A549 treated with ZK216348 at 1 μM for 4 hours (cell line): ENCODE measurements around the gene CEP350. TPM values are rescaled to one million over a fixed set of nuclear protein-coding genes. Genes with fewer than 3 reads are reported as not detected.

ENCODE experiments used
- total RNA-seq: library from RNA; stranded (reverse); fragments of 200-300 nt; extraction: Qiagen RNA extraction; gene quantifications from 5 replicates; pipeline ENCODE4 v1.2.3, GENCODE V29; 2022; ENCODE audit warnings: low read depth

The CEP350 gene
- 9.2 to 13.4 TPM (median 11.1 TPM) in 5 replicates for total RNA-seq

DNA sequence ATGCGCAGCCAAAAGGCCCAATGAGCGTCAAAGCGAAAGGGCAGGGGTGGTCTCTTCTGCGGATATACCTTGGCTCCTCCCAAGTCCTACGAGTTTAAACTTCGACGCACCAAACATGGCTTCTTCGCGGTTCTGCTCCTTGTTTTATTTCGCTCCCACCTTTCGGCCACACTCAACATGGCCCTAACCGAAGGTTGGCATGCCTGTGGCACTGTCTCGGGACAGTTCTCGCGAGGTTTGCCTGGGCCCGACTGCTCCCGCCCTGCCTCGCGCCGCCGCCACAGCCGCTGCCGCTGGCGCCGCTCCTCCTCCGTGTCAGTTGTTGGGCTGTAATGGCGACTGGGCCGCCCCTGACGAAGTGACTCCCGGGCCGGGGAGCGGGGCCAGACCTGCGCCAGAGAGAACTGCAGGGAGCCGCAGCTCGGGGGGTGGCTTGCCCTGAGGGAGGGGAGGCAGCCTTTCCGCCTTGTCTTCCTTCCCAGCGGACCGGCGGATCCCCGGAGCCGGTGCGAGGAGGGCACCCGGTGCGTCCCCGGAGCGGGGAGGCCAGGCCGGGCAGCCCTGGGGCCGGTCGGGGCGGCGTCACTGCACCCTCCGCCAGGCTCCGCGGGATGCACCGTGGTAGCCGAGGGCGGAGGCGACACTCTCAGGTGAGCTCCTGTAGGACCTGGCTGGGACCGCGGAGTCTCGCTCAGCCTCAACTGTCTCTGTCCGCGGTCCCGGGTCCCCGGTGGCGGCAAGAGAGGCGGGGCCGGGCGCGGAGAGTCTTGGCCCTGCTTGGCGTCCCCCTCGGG is at the start of gene CEP350:
Gene CEP350, plus strand, starts transcription at position 318 of the 794 bp plus-strand sequence. CDS start 31,372 bp downstream, outside the sequence.

GRCh38 chr1:180154325-180155181 is 199.9 kb downstream of the CEP350 start, which contains the start of gene QSOX1:
TSS of gene QSOX1 (plus strand) at chr1:180154869. CDS start at chr1:180154908, 39 bp downstream.

Other genes starting within 250 kb of the CEP350 start
- gene FAM163A, start 211.5 kb upstream of the CEP350 start, total RNA-seq, result not detected in 5 replicates
- gene TOR1AIP2, start 77.0 kb upstream of the CEP350 start, total RNA-seq, result 14.6 to 21.0 TPM (median 17.3 TPM) in 5 replicates
- gene TOR1AIP1, start 72.5 kb upstream of the CEP350 start, total RNA-seq, result 30.2 to 34.4 TPM (median 31.4 TPM) in 5 replicates
- 47.1 to 82.6 TPM (median 77.5 TPM) in 5 replicates for gene QSOX1, start 200.1 kb downstream of the CEP350 start, total RNA-seq